ENCODE data around the gene BLCAP.
A peak's percentile ranks its signal among the peaks of the same experiment; 100 is the strongest.

The BLCAP gene

GRCh38 chr20:37570419-37570818, 42.7 kb upstream of the BLCAP start (continued):
- TF ChIP-seq ZNF19 (tag by site-specific recombination; IDR thresholded peaks at IDR 0.05; ENCODE audit: low read depth) = no peak

- POLR2A ChIA-PET = no interaction called here
- Histone ChIP-seq H3K4me1 (ENCODE audit: control insufficient read depth, insufficient read depth, low read length) (peaks cover 5% of the 10 kb centered on the region; the same call in 1 of the 2 replicates), H3K4me3 (ENCODE audit: low read depth, low read length) (no peak overlapping the region), H3K36me3 (ENCODE audit: control insufficient read depth in 2 of 2, insufficient read depth in 1 of 2, low read length in 2 of 2) (no peaks in the 10 kb centered on the region), H3K27ac (ENCODE audit: extremely low read depth, low read depth, low read length) (no peak overlapping the region), H3K9me3 (ENCODE audit: control insufficient read depth, insufficient read depth, low read depth, low read length) (no peaks in the 10 kb centered on the region)
- CTCF ChIA-PET = interaction anchor here (6.9 kb wide), 1 partner anchor 655 kb away, joined by 54 read pairs; no protein-coding TSS in a partner anchor
- TF ChIP-seq HOXD13 (CRISPR knock-in tag; IDR thresholded peaks at IDR 0.05; ENCODE audit: borderline replicate concordance) = no peak
- TF ChIP-seq TCF7L2 (IDR thresholded peaks at IDR 0.05; ENCODE audit: borderline replicate concordance, low read depth, low read length) = peak; percentile 86
- TF ChIP-seq PRDM10 (tag by site-specific recombination; IDR thresholded peaks at IDR 0.05) = peak; percentile 90
- TF ChIP-seq ZIC2 (tag by site-specific recombination; IDR thresholded peaks at IDR 0.05) = peak; percentile 18; the same call in 1 of the 2 replicates
- no peak for TF ChIP-seq ZNF2 (tag by site-specific recombination; IDR thresholded peaks at IDR 0.05)
- TF ChIP-seq, protein P1, sequence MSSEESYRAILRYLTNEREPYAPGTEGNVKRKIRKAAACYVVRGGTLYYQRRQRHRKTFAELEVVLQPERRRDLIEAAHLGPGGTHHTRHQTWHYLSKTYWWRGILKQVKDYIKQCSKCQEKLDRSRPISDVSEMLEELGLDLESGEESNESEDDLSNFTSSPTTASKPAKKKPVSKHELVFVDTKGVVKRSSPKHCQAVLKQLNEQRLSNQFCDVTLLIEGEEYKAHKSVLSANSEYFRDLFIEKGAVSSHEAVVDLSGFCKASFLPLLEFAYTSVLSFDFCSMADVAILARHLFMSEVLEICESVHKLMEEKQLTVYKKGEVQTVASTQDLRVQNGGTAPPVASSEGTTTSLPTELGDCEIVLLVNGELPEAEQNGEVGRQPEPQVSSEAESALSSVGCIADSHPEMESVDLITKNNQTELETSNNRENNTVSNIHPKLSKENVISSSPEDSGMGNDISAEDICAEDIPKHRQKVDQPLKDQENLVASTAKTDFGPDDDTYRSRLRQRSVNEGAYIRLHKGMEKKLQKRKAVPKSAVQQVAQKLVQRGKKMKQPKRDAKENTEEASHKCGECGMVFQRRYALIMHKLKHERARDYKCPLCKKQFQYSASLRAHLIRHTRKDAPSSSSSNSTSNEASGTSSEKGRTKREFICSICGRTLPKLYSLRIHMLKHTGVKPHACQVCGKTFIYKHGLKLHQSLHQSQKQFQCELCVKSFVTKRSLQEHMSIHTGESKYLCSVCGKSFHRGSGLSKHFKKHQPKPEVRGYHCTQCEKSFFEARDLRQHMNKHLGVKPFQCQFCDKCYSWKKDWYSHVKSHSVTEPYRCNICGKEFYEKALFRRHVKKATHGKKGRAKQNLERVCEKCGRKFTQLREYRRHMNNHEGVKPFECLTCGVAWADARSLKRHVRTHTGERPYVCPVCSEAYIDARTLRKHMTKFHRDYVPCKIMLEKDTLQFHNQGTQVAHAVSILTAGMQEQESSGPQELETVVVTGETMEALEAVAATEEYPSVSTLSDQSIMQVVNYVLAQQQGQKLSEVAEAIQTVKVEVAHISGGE (tag by site-specific recombination; conservative IDR thresholded peaks at IDR 0.05; ENCODE audit: low read depth) = no peak
- TF ChIP-seq GLIS1 (tag by site-specific recombination; IDR thresholded peaks at IDR 0.05) = peak; percentile 79
- no peak for TF ChIP-seq ZNF366 (tag by site-specific recombination; conservative IDR thresholded peaks at IDR 0.05)
- TF ChIP-seq ZNF704 (tag by site-specific recombination; IDR thresholded peaks at IDR 0.05) = no peak
- TF ChIP-seq, protein P2, sequence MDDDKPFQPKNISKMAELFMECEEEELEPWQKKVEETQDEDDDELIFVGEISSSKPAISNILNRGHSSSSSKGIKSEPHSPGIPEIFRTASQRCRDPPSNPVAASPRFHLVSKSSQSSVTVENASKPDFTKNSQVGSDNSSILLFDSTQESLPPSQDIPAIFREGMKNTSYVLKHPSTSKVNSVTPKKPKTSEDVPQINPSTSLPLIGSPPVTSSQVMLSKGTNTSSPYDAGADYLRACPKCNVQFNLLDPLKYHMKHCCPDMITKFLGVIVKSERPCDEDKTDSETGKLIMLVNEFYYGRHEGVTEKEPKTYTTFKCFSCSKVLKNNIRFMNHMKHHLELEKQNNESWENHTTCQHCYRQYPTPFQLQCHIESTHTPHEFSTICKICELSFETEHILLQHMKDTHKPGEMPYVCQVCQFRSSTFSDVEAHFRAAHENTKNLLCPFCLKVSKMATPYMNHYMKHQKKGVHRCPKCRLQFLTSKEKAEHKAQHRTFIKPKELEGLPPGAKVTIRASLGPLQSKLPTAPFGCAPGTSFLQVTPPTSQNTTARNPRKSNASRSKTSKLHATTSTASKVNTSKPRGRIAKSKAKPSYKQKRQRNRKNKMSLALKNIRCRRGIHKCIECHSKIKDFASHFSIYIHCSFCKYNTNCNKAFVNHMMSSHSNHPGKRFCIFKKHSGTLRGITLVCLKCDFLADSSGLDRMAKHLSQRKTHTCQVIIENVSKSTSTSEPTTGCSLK (tag by site-specific recombination; IDR thresholded peaks at IDR 0.05) = no peak
- TF ChIP-seq, protein P3, sequence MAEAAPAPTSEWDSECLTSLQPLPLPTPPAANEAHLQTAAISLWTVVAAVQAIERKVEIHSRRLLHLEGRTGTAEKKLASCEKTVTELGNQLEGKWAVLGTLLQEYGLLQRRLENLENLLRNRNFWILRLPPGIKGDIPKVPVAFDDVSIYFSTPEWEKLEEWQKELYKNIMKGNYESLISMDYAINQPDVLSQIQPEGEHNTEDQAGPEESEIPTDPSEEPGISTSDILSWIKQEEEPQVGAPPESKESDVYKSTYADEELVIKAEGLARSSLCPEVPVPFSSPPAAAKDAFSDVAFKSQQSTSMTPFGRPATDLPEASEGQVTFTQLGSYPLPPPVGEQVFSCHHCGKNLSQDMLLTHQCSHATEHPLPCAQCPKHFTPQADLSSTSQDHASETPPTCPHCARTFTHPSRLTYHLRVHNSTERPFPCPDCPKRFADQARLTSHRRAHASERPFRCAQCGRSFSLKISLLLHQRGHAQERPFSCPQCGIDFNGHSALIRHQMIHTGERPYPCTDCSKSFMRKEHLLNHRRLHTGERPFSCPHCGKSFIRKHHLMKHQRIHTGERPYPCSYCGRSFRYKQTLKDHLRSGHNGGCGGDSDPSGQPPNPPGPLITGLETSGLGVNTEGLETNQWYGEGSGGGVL (tag by site-specific recombination; IDR thresholded peaks at IDR 0.05) = peak; percentile 39
- no peak for TF ChIP-seq HOXA7 (CRISPR knock-in tag; IDR thresholded peaks at IDR 0.05; ENCODE audit: borderline replicate concordance)
- TF ChIP-seq ZNF623 (tag by site-specific recombination; IDR thresholded peaks at IDR 0.05) = no peak
- TF ChIP-seq SP3 (tag by site-specific recombination; IDR thresholded peaks at IDR 0.05) = no peak
- TF ChIP-seq ZFHX2 (tag by site-specific recombination; conservative IDR thresholded peaks at IDR 0.05) = peak; percentile 31; the same call in 1 of the 2 replicates
- TF ChIP-seq, protein P4, sequence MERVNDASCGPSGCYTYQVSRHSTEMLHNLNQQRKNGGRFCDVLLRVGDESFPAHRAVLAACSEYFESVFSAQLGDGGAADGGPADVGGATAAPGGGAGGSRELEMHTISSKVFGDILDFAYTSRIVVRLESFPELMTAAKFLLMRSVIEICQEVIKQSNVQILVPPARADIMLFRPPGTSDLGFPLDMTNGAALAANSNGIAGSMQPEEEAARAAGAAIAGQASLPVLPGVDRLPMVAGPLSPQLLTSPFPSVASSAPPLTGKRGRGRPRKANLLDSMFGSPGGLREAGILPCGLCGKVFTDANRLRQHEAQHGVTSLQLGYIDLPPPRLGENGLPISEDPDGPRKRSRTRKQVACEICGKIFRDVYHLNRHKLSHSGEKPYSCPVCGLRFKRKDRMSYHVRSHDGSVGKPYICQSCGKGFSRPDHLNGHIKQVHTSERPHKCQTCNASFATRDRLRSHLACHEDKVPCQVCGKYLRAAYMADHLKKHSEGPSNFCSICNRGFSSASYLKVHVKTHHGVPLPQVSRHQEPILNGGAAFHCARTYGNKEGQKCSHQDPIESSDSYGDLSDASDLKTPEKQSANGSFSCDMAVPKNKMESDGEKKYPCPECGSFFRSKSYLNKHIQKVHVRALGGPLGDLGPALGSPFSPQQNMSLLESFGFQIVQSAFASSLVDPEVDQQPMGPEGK (tag by site-specific recombination; IDR thresholded peaks at IDR 0.05) = no peak
- no peak for TF ChIP-seq ZNF529 (tag by site-specific recombination; IDR thresholded peaks at IDR 0.05; ENCODE audit: insufficient replicate concordance)
- no peak for TF ChIP-seq SETDB1 (IDR thresholded peaks at IDR 0.05; ENCODE audit: insufficient read length, low read length)
- no peak for TF ChIP-seq ZSCAN30 (tag by site-specific recombination; IDR thresholded peaks at IDR 0.05)
Measured at GRCh38 chr20:37567671-37568588, 40.3 kb upstream of the BLCAP start.

All from HEK293 (cell line).